GM19463 (cell line): ENCODE data around the gene MRPL36.
A peak's percentile ranks its signal among the peaks of the same experiment; 100 is the strongest.
"Not testable (repeated sequence)": the region's sequence is repeated elsewhere in the genome, so short reads cannot be mapped to it uniquely, and the experiment has no call there.

ENCODE experiments used
- ATAC-seq: cut with Tn5 transposase; IDR thresholded peaks from one replicate; pipeline ENCODE4 v1.9.1; 2021; ENCODE audit warnings: mild to moderate bottlenecking, moderate library complexity; ENCODE audit not compliant: unreplicated experiment

MRPL36 gene

DNA sequence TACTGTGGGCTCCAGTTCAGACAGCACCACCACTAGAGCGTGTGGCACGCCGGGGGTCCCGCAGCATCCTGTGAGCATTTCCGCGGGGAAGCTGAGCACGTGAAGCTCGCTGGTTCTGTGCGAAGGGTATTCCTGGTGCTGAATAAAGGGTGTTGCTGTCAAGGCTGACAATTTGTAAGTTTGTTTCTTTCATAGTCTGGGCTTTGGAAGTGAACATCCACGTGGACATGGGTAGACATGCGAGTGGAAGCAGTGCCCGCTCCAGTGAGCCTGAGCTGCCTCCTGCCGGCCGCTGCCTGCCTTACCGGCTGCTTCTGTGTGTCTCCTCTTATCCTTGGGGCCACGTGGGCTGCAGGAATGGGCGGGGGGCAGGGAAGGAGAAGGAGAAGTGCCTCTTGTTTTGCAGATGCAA, 16.2 kb upstream of the MRPL36 start:
- ATAC-seq = no peak

GRCh38 chr5:1815071-1815786, 15.6 kb upstream of the MRPL36 start:
- ATAC-seq = no peak

DNA sequence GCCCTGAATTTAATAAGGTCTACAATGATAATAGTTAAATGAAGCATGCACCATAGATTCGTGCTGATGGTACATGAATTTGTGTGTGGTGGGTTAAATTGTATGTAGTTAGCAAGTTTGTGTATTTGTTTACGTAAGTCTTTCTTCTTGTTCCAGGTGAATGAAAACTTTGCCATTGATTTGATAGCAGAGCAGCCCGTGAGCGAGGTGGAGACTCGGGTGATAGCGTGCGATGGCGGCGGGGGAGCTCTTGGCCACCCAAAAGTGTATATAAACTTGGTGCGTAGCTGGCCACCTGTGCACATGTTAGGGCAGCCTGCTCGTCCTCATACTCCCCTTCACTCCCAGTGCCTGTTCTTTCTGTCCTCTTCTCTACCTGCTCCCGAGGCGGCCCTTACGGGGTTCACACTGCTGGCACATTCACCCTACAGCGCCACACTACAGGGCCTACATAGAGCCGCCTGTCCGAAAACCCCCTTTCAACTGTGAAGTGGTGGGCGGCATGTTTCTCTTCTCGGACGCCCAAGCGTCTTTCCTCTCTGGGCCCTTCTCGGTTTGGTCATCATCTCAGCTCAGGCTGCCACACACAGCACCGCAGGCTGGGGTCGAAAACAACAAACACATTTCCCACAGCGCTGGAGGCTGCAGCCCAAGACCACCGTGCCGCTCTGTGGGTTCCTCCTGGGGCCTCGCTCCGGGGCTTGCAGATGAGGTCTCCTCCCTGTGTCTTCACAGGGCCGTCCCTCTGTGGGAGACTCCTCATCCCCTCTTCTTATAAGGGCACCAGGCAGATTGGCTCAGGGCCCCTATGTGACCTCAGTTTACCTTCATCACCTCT, 14.8 kb upstream of the MRPL36 start:
- ATAC-seq = no peak

DNA sequence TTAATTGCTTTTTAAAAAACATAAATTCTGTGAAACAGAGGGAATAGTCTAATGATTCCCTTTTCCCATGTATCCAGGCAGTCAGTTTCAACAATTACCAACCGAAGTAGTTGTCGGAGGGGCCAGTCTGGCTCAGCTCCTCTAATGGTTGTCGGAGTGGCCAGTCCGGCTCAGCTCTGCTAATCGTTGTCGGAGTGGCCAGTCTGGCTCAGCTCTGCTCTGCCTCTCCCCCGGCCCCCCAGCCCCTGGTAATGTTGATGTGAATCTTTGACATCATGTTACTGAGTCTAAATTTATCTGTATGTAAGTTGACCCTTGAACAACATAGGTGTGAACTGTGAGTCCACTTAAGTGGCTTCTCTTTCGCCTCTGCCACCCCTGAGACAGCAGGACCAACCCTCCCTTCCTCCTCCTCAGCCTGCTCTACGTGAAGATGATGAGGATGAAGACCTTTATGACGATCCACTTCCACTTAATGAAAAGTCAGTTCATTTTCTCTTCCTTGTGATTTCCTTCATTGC, 11.0 kb upstream of the MRPL36 start:
- ATAC-seq = no peak

GRCh38 chr5:1809416-1810035, 9.9 kb upstream of the MRPL36 start:
- no peak for ATAC-seq

- no peak for ATAC-seq
Observed at GRCh38 chr5:1808439-1808838, 8.8 kb upstream of the MRPL36 start.

- ATAC-seq = no peak
Observed at GRCh38 chr5:1807451-1808185, 8.0 kb upstream of the MRPL36 start.

- ATAC-seq = no peak
Observed at GRCh38 chr5:1806974-1807373, 7.3 kb upstream of the MRPL36 start.

DNA sequence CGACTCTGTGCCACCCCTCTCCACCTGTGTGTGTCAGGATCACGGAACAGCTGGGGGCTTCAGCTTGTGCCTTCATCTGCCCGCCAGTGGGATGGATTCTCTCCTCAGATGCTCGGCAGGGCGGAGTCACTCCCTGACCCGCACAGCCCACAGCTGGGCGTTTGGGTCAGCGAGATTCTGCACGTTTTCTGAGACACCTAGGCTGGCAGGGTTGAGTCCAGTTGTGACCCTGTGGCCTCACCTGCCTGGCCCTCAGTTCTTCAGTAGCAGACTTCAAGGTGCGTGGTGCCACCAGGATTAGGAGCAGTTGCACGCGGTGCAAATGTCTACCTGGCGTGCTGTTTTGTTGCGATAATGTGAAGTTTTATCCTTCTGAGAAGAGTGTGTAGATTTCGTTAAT, 6.6 kb upstream of the MRPL36 start:
- ATAC-seq = no peak

GRCh38 chr5:1805736-1806135, 6.1 kb upstream of the MRPL36 start:
- ATAC-seq = no peak

- ATAC-seq = no peak
Observed at GRCh38 chr5:1805326-1805725, 5.7 kb upstream of the MRPL36 start.

DNA sequence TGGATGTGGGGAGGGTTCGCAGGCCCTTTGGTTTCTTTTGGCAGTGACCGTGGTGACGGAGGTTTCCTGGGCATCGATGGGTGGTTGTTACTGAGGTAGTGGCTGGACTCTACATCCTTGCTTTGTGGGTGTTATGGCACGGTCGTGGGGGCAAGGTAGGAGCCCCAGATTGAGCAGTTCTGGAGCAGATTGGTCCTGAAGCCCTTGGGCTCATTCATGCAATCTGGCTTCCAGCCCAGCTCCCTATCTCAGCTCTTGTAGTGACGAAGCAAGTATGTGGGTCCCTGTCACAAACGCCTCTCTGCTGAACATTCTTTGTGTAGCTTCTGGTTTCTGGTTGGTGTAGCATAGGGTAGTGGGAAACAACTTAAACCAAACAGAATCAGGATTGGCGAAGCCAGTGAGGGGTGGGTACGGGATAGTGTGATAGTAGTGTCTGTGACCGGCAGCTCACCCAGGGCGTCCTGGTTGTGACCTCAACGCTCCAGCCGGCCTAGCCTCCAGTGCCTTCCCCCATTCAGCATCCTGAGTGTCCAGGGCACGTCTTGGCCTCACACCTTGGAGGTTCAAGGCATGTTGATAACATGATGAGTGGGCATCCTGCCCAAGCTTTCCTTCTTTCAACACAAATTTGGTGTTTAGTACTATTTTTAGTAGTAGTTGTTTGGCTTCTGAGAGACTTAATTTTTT, 4.5 kb upstream of the MRPL36 start:
- no peak for ATAC-seq

GRCh38 chr5:1803192-1803591, 3.6 kb upstream of the MRPL36 start:
- no peak for ATAC-seq

- ATAC-seq = no peak
Observed at GRCh38 chr5:1801967-1802295, 2.3 kb upstream of the MRPL36 start.

- ATAC-seq = peak; percentile 51
Observed at GRCh38 chr5:1801222-1801966, 1.8 kb upstream of the MRPL36 start, which contains the start of gene NDUFS6. NDUFS6 (plus strand) TSS chr5:1801407; CDS start chr5:1801418, 11 bp downstream.

GRCh38 chr5:1800472-1801221, 1.0 kb upstream of the MRPL36 start:
- peak; percentile 33 for ATAC-seq

DNA sequence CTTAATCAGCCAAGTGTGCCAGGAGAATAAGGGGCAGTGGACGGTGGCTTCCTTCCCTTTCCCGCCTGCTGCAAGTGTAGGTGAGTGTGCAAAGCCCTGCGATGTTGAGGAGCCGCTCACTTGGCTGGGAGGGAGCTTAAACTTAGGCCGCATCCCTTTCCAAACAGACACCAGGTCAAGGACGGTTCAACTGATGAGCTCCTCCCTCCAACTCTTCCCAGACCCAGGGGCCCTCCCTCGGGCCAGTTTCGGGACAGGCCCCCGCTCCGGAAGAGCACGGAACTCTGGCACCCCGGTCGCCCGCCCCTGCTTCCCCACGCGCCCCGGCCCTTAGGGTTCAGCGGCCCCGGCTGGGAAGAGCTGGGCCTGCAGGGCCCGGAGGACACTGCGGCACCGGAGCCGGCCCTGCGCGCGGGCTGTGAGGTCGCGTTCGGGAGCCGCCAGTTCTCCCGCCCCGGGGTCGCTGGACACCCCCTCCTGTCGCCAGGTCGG, 481 bp downstream of the MRPL36 start:
- peak; percentile 23 for ATAC-seq

- ATAC-seq = not testable (repeated sequence)
Observed at GRCh38 chr5:1798589-1798988, 1.0 kb downstream of the MRPL36 start.

GRCh38 chr5:1797855-1798254, 1.8 kb downstream of the MRPL36 start:
- ATAC-seq = no peak
